Heart left ventricle (tissue), 16 donors: Measurements from ENCODE around the gene CBX5. TPM values are rescaled to one million over a fixed set of nuclear protein-coding genes. Genes with fewer than 3 reads are reported as not detected.
"Not testable (repeated sequence)": the region's sequence is repeated elsewhere in the genome, so short reads cannot be mapped to it uniquely, and the experiment has no call there.

ENCODE experiments used
- ATAC-seq, 4 donors: fragments of 200-7000 bp; cut with Tn5 transposase; one replicate each; pipeline ENCODE4 v1.9.1; 2020 to 2022; ENCODE audit warnings: moderate library complexity in 4 of 4, mild to moderate bottlenecking in 3 of 4, moderate number of reproducible peaks in 1 of 4
- DNase-seq, 5 donors: peaks; one replicate each; pipeline ENCODE4 v3.0.0-alpha.2; 2020
- H3K27ac ChIP-seq, 12 donors: fragments of 200-600 bp; sonication (generic) in 4 of 12; one replicate each; pipeline versions ENCODE4 v1.5.0 to v1.8.0; 2016 to 2022; ENCODE audit warnings: mild to moderate bottlenecking in 2 of 12
- H3K27me3 ChIP-seq, 9 donors: fragments of 200-600 bp; sonication (generic) in 2 of 9; one replicate each; pipeline versions ENCODE4 v1.5.1 to v1.8.0; 2016 to 2022; ENCODE audit warnings: mild to moderate bottlenecking in 3 of 9
- H3K36me3 ChIP-seq, 9 donors: fragments of 200-600 bp; sonication (generic) in 2 of 9; one replicate each; pipeline versions ENCODE4 v1.5.0 to v1.8.0; 2018 to 2022; ENCODE audit warnings: mild to moderate bottlenecking in 2 of 9
- H3K4me1 ChIP-seq, 12 donors: fragments of 200-600 bp; sonication (generic) in 4 of 12; one replicate each; pipeline versions ENCODE4 v1.5.0 to v1.8.0; 2016 to 2022; ENCODE audit warnings: mild to moderate bottlenecking in 3 of 12
- H3K4me3 ChIP-seq, 12 donors: fragments of 200-600 bp; sonication (generic) in 4 of 12; one replicate each; pipeline versions ENCODE4 v1.5.0 to v1.8.0; 2017 to 2022; ENCODE audit warnings: mild to moderate bottlenecking in 9 of 12, moderate library complexity in 4 of 12
- H3K9me3 ChIP-seq, 12 donors: fragments of 200-600 bp; sonication (generic) in 4 of 12; one replicate each; pipeline versions ENCODE4 v1.5.0 to v1.8.0; 2016 to 2022; ENCODE audit warnings: mild to moderate bottlenecking in 1 of 12
- POLR2A ChIP-seq, 2 donors: fragments of 450-650 bp; IDR thresholded peaks; one replicate each; pipeline ENCODE4 v1.6.1; 2017; ENCODE audit warnings: antibody characterized with exemption in 2 of 2, mild to moderate bottlenecking in 2 of 2, moderate library complexity in 2 of 2
- WGBS, 4 donors: extraction: QIAGEN DNeasy Blood & Tissue Kit in 2 of 4; methylation state at CpG; one replicate each; pipeline versions ENCODE4 v1.1.5 to v1.1.7; 2013 to 2018; 5-methylcytosine and 5-hydroxymethylcytosine counted together
- intact Hi-C, 10 donors: fragments of 100-400 bp; cut with DNase I; formaldehyde crosslinking; loops; one replicate each; pipeline versions ENCODE4 v1.11.1 to v1.14.2; 2022
- polyA plus RNA-seq, 2 donors: library from polyadenylated mRNA; stranded (reverse); fragments of 200-250 nt; gene quantifications; one replicate each; pipeline ENCODE4 v1.2.3, GENCODE V29; 2013
- total RNA-seq, 9 donors: library from RNA; depleted of rRNA in 2 of 9; stranded (reverse); fragments of >200 nt in 2 of 9; fragmentation: NEBNext Ultra II Directional in 3 of 9; extraction: Animal tissue kit (Norgen Biotek cat#: 25700) in 3 of 9; gene quantifications; one replicate each; pipeline versions ENCODE4 v1.1.0 to v1.2.4, GENCODE V29; 2016 to 2023
- TF ChIP-seq, protein P1 (sequence below), 12 donors: fragments of 200-600 bp; sonication (generic) in 4 of 12; IDR thresholded peaks; one replicate each; pipeline versions ENCODE4 v1.5.0 to v1.8.0; 2018 to 2022; ENCODE audit warnings: antibody characterized with exemption in 12 of 12, mild to moderate bottlenecking in 5 of 12
- donor health status: ischemic (EF 13 %, LVEDD 7.1; RV severe dilation, severe dysfunction).
- donor health status: healthy with polysubstance abuse.
- donor health status: DM: no; HTN: yes; CAD: no.
- donor health status: DM: no; HTN: no; CAD: no.
- donor health status: ischemic (EF 25% LVEDD 6.9; RV normal size, moderate dysfunction).
- donor health status: ischemic (EF 25% LVEDD 5.7; RV mildly dilated, moderate dysfunction).
- donor health status: healthy.
- donor health status: DM: yes; HTN: yes; CAD: no.
- donor health status: ischemic (EF 35%, LVEDD 5.7; RV mildly dilated, moderate dysfunction).
- donor health status: nonischemic (EF 11% LVEDD 7.7; RV severe dilation, severe dysfunction).
- donor health status: DM: yes; HTN: yes; CAD: no.
- donor health status: PGD.
- donor health status: ischemic (EF 29% LVEDD 5.4; RV normal size, mild dysfunction).
- donor health status: nonischemic (EF 23%, LVEDD 6.1; RV moderate dilation, normal function).

CBX5 gene
- total and polyA plus RNA-seq, 11 donors, result 18.4 to 59.5 (median 39.9) TPM

DNA sequence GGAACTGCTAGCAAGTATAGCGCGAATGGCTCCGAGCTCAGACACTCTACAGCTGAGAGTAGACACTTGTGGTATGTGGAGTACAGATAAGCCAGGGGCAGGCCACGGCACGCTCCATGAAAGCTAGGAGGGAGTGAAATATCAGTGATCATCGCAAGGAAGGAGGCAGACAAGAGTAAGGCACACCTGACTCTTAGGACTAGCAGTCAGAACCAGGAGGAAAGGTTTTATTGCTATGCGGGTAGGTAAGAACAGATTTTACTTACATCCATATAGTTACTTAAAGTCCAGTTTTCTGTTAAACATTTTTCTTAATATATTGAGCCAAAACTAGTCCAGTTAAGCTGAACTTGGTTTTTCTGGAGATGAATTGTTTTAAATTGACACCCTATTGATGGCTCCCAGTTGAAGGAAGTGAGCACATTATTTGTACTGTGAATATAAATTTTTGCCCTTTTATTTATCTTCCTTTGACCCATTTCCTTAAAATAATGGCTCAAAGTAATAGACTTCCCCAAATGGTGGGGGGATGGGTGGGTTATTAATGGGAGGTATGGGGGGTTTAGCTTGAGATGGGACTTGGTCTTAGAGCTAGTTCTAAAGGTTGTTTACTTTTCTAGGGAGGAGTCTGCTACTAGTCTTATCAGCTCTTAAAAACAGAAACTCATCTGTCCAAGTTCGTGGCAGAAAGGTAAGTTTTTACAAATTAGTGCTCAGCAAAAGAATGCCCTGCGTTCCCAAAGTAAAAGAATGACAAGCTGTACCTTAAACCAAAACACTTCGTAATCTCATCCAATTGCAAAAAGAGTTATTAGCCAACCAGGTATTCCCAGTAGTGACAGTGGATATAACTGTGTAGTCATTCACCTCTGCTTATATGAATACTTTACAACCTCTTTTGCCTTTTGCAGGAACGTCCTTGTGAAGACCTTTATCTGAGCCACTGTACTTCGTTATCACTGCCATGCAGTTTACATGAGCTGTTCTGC, 6.4 kb upstream of the CBX5 start:
- intact Hi-C loops, result loop anchor here in 2 of 10 donors (5.0 to 10.0 kb wide), 2 partner anchors 68 to 71 kb away; no protein-coding TSS in a partner anchor

DNA sequence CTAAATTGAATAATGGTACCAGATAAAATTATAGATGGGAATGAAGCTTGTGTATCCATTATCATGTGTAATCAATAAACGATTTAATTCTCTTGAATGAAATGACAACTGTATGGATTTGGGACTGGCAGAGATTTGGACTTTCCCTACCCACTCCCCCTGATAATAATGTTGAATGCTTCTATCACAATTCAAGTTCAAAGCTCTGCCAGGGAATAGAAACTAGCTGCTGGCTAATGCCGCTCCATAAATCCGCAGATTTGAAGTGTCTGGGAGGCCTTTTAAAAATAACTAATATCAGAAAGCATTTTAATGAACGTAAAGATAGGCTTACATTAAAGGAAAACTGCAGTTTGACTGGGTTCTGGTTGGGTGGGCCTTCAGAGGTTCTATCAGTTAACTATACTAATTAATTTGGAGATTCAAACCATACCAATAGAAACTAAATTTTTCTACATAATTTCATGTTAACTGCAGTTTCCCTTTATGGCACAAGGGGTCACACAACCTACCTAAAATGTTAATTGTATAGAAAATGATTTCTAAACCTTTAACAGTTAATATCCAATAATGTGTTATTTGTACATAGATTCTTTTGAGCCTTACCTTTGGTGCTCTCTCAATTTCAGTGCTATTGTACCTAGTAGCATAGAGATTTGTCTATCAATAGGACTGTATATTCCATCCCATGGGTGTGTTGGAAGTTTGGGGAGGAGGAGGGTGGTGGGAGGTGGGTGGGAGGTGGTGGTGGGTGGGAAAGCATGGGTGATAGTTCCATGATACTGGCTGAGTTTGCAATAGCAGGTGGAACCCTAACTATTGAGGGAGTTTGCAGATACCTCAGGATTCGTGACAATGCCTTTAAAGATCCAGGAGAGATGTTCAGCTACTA, 5.5 kb upstream of the CBX5 start:
- Histone ChIP-seq H3K36me3 (peaks cover 0 to 82% (median 79%) of the 10 kb centered on the region in 9 donors), H3K4me1 (peaks cover 9 to 72% (median 55%) of the 10 kb centered on the region in 12 donors), H3K27ac (peak overlapping the region in 2 of 12 donors; percentile 15 to 44), H3K9me3 (no peaks in the 10 kb centered on the region), H3K4me3 (peak overlapping the region in 2 of 12 donors; percentile 1 to 91), H3K27me3 (no peaks in the 10 kb centered on the region)
- DNase-seq (no peak), ATAC-seq (no peak)
- 46 to 58% (median 53%) methylated on average over 5 of the region's 5 CpGs for WGBS, 4 donors
- intact Hi-C loops, result loop anchor here in 2 of 10 donors (5.0 to 10.0 kb wide), 2 partner anchors 69 to 72 kb away; no protein-coding TSS in a partner anchor
- TF ChIP-seq POLR2A (IDR thresholded peaks at IDR 0.05), result no peak
- TF ChIP-seq, protein P1, sequence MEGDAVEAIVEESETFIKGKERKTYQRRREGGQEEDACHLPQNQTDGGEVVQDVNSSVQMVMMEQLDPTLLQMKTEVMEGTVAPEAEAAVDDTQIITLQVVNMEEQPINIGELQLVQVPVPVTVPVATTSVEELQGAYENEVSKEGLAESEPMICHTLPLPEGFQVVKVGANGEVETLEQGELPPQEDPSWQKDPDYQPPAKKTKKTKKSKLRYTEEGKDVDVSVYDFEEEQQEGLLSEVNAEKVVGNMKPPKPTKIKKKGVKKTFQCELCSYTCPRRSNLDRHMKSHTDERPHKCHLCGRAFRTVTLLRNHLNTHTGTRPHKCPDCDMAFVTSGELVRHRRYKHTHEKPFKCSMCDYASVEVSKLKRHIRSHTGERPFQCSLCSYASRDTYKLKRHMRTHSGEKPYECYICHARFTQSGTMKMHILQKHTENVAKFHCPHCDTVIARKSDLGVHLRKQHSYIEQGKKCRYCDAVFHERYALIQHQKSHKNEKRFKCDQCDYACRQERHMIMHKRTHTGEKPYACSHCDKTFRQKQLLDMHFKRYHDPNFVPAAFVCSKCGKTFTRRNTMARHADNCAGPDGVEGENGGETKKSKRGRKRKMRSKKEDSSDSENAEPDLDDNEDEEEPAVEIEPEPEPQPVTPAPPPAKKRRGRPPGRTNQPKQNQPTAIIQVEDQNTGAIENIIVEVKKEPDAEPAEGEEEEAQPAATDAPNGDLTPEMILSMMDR (IDR thresholded peaks at IDR 0.05), result peak in 4 of 12 donors; percentile 8 to 32 (median 18)

More for the DNA sequence above, 6.4 kb upstream of the CBX5 start:
- peak in 3 of 4 donors; percentile 30 to 55 (median 49) for ATAC-seq
- Histone ChIP-seq H3K27ac (peak overlapping the region in 2 of 12 donors; percentile 20 to 44), H3K27me3 (no peaks in the 10 kb centered on the region), H3K36me3 (peaks cover 0 to 82% (median 76%) of the 10 kb centered on the region in 9 donors), H3K4me1 (peaks cover 9 to 71% (median 54%) of the 10 kb centered on the region in 12 donors), H3K4me3 (no peak overlapping the region), H3K9me3 (no peaks in the 10 kb centered on the region)
- WGBS, 4 donors, result 47 to 53% (median 49%) methylated on average over 12 of the region's 12 CpGs
- no peak for DNase-seq
- TF ChIP-seq, protein P1 (IDR thresholded peaks at IDR 0.05), result no peak
- TF ChIP-seq POLR2A (IDR thresholded peaks at IDR 0.05), result no peak

DNA sequence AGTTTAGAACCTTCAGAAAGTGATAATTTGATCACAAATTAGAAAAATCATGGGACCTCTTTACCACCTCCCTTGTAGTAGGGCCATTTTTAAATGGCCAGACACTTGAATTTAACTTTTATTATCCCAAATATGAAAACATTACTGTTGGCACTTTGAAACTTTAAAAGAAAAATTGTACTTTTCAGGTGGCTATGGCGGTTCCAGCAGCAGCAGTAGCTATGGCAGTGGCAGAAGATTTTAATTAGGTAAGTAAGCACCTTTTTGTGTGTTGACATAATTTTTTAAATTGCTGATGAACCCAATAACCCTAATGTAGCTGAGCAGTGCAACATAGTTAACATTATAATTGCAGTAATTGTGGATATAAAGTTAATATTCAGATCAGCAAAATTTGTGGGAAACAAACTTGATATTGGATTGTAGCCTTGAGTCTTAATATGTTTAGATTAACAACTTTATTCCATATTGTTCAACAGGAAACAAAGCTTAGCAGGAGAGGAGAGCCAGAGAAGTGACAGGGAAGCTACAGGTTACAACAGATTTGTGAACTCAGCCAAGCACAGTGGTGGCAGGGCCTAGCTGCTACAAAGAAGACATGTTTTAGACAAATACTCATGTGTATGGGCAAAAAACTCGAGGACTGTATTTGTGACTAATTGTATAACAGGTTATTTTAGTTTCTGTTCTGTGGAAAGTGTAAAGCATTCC, 4.3 kb upstream of the CBX5 start:
- not testable (repeated sequence) for H3K9me3 ChIP-seq, ATAC-seq, H3K27me3 ChIP-seq, DNase-seq
- WGBS, 4 donors, result 44 to 66% (median 59%) methylated on average over 1 to 2 of the region's 2 CpGs
- Histone ChIP-seq H3K4me3 (peak overlapping the region in 4 of 12 donors; percentile 6 to 91 (median 47)), H3K27ac (peak overlapping the region in 2 of 12 donors; percentile 1 to 33), H3K36me3 (peaks cover 0 to 80% (median 77%) of the 10 kb centered on the region in 9 donors), H3K4me1 (peaks cover 9 to 66% (median 55%) of the 10 kb centered on the region in 12 donors)
- intact Hi-C loops, result loop anchor here in 2 of 10 donors (5.0 to 10.0 kb wide), 2 partner anchors 71 to 73 kb away; no protein-coding TSS in a partner anchor
